GM23248 (cell line): ENCODE data around the gene NOXO1.

ENCODE experiments used
- EZH2 ChIP-seq: fragments of 200-600 bp; sonication (generic); IDR thresholded peaks from 2 replicates; pipeline ENCODE4 v1.6.1; 2018; ENCODE audit warnings: antibody characterized with exemption, mild to moderate bottlenecking; ENCODE audit not compliant: insufficient read depth, poor library complexity, severe bottlenecking
- EZH2phosphoT487 ChIP-seq: fragments of 200-600 bp; sonication (generic); IDR thresholded peaks from 2 replicates; pipeline ENCODE4 v1.6.1; 2018; ENCODE audit warnings: antibody characterized with exemption, moderate library complexity, mild to moderate bottlenecking, low read depth; ENCODE audit not compliant: insufficient read depth

- no peak for TF ChIP-seq EZH2phosphoT487
- TF ChIP-seq EZH2, result no peak
Observed at GRCh38 chr16:1964506-1965395, 16.5 kb downstream of the NOXO1 start, which contains the start of gene RPS2.
